Erythroblast (primary cell): ENCODE measurements around the gene NXNL2.

Experiments used
- GATA1 ChIP-seq: IDR thresholded peaks from 2 replicates; pipeline ENCODE4 v1.6.1; 2011; ENCODE audit warnings: low read depth, mild to moderate bottlenecking, control low read depth, low read length, moderate library complexity
- POLR2A ChIP-seq: IDR thresholded peaks from 2 replicates; pipeline ENCODE4 v1.6.1; 2011; ENCODE audit warnings: mild to moderate bottlenecking, low read length

DNA sequence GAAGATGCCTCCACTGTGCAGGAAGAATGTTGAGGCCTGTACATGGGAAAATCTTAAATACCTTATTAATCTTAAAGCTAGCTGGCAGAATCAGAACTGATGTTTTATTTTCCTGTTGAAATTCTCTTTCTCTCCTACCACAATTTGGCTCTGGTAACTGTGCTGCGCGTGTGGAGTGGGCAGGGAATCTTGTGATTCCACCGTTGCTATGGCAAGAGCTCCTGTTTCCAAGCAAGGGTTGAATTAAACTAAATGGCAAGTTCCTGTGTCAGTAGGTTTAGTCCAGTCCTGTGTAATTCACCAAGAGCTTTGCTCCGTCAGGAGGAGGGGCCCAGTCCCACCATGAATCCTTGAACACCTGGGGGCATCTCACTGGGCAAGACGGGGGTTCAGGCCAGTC lies 36.4 kb downstream of the NXNL2 start:
- TF ChIP-seq POLR2A (no peak), GATA1 (no peak)
